Measurements from ENCODE around the gene ZNF436.

DNA sequence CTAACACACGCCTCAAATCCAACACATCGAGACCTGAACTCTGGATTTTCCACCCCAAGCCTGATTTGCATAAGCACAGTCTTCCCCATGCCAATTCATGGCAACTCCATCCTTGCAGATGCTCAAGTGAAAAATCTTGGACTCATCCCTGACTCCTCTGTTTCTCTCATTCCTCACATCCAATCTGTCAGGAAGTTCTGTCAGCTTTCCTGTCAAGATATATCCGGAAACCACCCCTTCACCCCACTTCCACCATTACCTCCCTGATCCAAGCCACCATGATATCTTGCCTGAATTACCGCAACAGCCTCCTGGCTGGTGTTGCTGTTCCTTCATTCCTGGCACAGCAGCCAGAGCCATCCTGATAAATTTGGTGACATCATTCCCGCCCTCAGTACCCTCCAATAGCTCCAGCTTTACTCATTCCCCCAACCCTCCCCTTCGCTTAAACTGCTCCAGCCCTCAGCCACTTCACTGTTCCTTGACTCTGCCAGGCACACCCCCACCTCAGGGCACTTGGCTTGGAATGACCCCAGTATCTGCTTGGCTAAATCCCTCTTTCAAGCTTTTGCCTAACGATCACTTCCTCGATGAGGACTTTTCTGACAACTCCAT, 37.5 kb upstream of the ZNF436 start:
- TF ChIP-seq CTCF (IDR thresholded peaks at IDR 0.05; ENCODE audit: low read length) (no peak), EZH2 (IDR thresholded peaks at IDR 0.05; ENCODE audit: borderline replicate concordance, low read length) (no peak)

Measured in OCI-LY1 (cell line).